Effector CD4-positive, alpha-beta T cell (primary cell): ENCODE data around the gene SLIT1.

ENCODE experiments used
- DNase-seq: peaks from one replicate; pipeline ENCODE4 v3.0.0-alpha.2; 2020

The SLIT1 gene

DNA sequence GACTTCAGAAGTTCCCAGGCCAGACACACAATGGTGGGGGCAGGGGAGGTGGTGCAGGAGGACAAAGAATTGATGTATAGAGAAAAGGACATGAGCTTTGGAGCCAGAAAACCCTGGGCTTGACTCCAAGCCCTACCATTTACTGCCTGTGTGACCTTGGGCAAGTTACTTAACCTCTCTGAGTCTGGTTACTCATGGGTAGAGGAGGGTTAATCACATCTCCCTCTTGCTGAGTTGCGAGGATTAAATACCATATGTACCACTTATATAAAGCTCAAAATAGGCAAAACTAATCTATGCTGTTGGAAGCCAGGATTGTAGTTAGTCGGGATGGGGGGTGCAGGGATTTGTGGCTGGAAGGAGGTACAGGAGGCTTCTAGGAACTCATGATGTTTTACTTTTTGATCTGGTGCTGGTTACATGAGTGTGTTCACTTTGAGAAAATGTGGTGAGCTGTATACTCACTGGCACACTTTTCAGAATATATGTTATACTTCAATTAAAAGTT is 106.8 kb downstream of the SLIT1 start:
- DNase-seq, result no peak

GRCh38 chr10:97078261-97078937 is 107.4 kb downstream of the SLIT1 start:
- no peak for DNase-seq

GRCh38 chr10:97076781-97077180 is 109.0 kb downstream of the SLIT1 start:
- no peak for DNase-seq

GRCh38 chr10:97075961-97076525 is 109.7 kb downstream of the SLIT1 start:
- DNase-seq, result no peak

- no peak for DNase-seq
Observed at GRCh38 chr10:97075421-97075820, 110.3 kb downstream of the SLIT1 start.

- DNase-seq, result no peak
Observed at GRCh38 chr10:97074256-97075145, 111.3 kb downstream of the SLIT1 start.

DNA sequence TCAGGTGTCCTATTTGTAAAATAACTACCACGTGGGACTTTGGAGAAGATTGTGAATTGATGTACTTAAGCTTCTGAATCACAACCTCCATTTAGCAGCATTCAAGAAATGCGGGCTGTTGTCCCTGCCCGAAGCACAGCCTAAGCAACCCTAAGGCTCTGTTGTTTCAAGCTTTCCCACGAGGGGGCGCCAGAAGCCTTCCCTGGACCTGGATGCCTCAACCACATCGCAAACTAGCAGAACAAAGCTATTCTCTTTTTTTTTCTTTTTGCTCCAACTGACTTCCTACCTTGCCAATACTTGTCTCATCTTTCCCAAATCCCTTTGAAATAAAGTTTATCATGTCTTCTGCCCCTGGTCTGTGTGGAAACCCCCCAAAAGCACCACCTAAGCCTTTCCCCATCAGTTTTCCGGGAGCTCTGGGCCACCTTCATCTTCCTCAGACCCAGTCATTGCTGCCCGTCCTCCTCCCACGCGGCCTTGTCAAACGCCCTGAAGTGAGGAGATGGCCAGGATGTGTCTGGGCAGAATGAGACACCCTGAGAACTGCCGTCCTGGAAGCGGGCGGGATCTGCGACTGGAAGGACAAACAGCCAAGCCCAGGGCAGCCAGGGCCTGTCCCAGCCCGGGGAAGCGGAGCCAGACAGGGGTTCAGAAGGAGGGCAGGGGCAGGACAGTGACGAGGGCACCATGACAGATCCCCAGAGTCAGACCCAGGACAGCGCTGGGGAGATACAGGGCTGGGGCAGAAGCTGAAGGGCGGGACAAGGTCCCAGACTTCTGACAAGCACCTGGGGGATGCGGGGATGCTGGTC is 112.7 kb downstream of the SLIT1 start:
- peak; percentile 69 for DNase-seq

DNA sequence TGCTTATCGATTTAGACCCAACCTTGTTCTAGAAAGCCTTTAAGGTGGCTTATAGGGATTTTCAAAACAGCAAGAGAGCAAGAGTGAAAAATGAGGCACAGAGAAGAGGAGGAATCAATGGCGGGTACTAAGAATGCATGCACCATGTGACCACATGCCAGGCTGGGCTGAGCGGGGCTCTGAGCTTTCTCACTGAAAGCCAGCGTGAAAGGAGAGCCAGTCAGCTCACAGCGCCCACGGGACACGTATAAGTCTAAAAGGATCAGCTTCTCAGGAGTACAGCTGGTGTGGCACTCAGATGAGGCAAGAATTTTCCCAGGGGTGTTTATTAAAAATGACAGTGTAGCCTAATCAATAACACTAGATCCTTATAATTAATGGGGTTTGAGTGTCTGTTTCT is 114.3 kb downstream of the SLIT1 start:
- no peak for DNase-seq

DNA sequence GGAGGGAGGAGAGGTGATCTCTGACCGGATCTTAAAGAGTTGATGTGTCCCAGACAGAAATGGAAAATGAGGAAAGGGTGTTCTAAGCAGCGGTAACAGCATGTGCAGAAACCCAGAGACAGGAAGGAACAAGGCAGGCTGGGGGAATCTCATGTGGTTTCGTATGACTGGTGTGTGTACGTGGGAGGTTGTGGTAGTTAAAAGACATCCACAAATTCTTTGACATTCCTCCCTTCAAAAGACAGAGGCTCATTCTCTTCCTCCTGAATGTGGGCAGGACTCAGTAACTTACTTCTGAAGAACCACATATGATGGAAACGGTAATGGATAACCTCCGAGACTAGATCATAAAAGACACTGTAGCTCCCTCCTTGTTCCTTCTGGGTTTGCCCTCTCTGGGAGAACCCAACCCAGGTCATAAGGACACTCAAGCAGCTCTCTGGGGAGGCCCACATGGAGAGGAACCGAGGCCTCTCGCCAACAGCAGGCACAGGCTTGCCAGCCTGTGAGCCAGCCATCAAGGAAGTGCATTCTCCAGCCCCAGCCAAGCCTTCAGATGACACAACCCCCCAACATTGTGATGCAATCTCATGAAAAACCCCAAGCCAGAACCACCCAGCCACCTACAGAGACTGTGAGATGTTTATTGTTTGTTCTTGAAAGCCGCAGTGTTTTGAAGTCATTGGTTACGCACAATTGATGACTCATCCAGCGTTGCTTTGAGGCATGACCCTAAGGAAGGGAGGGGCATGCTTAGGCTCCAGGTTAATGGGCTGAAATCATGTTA is 116.0 kb downstream of the SLIT1 start:
- no peak for DNase-seq

DNA sequence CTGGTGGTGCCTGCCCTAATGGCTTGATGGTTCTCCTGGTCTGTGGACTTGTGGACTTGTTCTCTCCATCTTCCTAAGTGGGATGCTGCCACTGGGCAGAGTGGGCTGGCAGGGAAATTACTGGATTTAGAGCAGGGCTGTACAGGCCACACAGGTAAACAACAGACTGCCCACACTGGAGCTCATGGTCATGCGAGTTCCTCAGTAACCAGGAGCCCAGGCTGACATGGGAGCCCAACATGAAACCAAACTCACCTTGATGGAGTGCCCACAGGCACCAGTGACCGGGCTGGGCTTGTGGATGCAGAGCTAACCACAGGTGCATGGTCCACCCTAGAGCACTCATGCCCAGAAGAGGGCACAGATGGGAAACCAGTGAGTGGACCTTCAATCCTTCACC is 116.7 kb downstream of the SLIT1 start:
- no peak for DNase-seq

DNA sequence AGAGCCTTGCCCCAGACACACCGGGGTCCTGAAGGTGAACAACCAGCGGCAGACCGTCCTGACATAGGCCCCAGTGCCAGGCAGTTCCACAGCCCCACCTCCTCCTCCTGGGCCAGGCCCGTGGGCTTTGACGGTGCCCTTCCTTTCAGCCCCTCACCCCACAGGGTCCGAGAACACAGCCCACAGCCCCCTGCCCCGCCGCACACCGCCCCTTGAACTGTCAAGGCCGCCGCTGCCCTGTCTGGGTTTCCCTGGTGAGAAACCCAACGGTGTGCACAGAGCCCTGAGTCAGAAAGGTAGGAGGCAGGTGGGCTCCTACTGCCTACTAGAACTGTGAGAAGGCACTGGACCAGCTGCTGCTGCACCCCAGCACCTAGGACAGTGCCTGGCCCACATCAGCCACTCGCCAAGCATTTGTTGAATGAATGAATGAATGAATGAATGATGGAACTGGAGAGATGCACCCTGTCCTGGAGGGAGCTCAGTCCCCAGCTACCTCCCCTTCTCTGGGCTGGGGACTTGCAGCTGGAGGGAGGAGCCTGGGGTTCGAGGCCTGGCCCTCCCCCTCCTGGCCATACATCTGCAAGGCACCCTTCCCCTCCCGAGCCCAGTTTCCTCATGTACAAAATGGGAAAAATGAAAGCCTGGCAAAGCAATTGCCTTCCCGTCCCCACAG is 117.9 kb downstream of the SLIT1 start:
- no peak for DNase-seq

DNA sequence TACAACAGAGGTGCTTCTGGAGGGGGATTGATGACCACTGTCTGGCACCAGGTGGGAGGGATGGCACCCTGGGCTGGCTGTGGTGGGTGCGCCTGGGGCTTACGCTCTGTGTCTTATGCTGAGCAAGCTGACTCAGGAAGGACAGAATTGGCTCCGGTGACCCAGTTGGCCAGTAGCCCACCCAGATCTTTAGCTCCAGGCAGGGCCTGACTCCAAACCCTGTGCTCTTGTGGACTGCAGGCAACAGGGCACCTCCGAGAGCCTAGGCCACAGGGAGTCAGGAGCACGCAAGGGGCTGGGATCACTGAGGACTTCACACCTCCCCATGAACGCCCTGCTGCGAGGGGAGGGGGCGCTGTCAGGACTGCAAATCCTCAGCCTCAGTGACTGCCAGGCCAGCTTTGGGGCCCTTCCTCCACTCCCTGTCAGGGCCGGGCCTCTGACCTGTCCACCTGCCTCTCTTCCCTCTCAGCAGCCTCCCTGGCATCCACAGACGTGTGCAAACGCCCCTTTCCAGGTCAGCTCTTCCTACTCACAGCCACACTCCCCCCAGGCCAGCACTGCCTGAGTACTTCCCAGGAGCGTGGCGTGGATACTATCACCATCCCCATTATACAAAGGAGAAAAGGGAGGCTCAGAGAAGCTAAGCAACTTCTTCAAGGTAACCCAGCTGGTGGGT is 118.7 kb downstream of the SLIT1 start:
- no peak for DNase-seq

- DNase-seq, result no peak
Observed at GRCh38 chr10:97065686-97066660, 119.8 kb downstream of the SLIT1 start.

DNA sequence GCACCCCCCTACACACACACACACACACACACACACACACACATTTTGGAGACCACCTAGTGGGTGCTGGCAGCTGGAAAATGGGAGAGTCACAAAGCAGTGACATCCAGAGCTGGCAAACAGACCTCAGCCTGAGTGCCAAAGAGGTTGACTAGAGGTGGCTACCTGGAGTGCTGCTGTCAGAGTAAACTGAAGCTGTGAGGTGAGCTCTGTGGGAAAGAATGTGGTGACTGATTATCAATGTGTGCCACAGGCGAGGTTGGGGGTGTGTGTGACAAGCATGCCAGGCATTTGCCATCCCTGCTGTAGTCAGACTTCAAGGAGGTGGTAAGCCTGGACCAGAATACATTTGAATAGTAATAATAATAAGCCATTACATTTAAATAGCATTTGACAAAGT is 120.6 kb downstream of the SLIT1 start:
- DNase-seq, result no peak

DNA sequence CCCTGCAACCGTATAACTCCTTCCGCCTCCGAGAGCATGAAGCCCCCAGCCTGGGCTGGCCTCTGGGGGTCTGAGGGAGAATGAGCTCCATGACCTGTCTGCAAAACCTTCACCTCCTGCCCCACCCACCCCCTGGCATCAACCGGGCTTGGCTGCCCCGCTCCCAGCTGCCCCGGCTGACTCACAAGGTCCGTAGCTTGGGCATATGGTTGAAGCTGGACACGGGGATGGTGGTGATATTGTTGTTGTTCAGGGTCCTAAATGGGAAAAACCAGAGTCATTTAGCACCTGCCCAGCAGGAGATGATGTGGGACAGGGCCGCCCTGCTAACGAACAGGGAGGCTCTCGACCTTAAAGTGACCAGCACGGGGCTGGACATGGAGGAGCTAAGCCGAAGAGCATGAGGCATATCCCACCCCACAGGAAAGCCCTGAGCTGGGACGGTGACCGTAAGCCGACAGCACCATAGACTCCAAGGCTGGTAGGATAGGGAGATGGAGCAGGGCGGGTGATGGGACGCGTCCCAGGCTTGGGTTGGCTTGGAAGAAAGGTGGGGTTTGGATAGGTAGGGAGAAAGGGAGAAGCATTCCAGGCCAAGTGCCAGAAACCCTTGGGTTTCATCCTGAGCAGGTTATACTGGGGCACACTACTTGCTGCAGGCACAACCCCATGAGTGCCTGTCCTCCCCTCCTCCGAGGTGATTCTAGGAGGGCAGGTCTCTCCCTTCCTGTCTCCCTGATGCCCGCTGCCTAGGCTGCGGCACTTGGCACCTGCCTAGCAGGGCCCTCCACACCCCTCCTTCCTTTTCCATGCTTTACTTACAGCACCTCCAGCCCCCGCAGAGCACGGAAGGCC is 121.5 kb downstream of the SLIT1 start:
- DNase-seq, result no peak

GRCh38 chr10:97063271-97063982 is 122.3 kb downstream of the SLIT1 start:
- DNase-seq, result no peak

DNA sequence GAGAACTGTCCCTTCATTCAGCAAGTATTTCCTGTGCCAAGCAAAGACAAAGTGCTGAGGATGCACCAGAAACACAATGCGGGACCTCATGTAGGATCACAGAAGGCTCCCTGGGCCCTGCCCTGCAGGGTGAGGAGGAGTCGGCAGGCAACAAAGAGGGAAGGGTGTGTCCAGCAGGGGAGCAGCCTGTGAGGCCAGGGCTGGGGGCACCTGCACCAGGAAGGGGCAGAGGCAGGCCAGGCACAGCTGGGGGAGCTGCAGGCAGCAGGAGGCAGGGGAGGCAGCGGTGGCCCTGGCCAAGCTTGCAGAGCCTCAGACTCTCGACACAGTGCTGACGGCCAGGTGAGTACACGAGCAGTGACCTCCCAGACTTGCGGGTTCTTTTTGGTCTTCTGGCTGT is 123.3 kb downstream of the SLIT1 start:
- no peak for DNase-seq

GRCh38 chr10:97062046-97062445 is 123.7 kb downstream of the SLIT1 start:
- no peak for DNase-seq
